HPDE6-E6E7 (cell line): ENCODE measurements around the gene ARPC5L.

Experiments used
- DNase-seq: peaks from one replicate; pipeline ENCODE4 v3.0.0; 2011; ENCODE audit warnings: missing footprints; ENCODE audit errors: extremely low spot score

ARPC5L gene

GRCh38 chr9:124863371-124863871 lies 1.5 kb downstream of the ARPC5L start:
- peak; percentile 79 for DNase-seq

GRCh38 chr9:124868511-124869465 lies 6.9 kb downstream of the ARPC5L start:
- peak; percentile 88 for DNase-seq

- no peak for DNase-seq
These were observed 7.6 kb downstream of the ARPC5L start for GRCh38 chr9:124869466-124869985.

GRCh38 chr9:124869986-124870560 lies 8.1 kb downstream of the ARPC5L start:
- DNase-seq, result no peak

GRCh38 chr9:124870723-124871122 lies 8.8 kb downstream of the ARPC5L start:
- DNase-seq, result no peak

- DNase-seq, result no peak
These were observed 9.2 kb downstream of the ARPC5L start for GRCh38 chr9:124871156-124871561.

GRCh38 chr9:124873664-124874063 lies 11.7 kb downstream of the ARPC5L start:
- no peak for DNase-seq

GRCh38 chr9:124875501-124875900 lies 13.6 kb downstream of the ARPC5L start:
- DNase-seq, result no peak

GRCh38 chr9:124877021-124877782 lies 15.3 kb downstream of the ARPC5L start:
- DNase-seq, result no peak

- DNase-seq, result no peak
These were observed 16.1 kb downstream of the ARPC5L start for GRCh38 chr9:124878021-124878420.

GRCh38 chr9:124878518-124878917 lies 16.6 kb downstream of the ARPC5L start:
- DNase-seq, result no peak

GRCh38 chr9:124879226-124879625 lies 17.3 kb downstream of the ARPC5L start:
- no peak for DNase-seq

- no peak for DNase-seq
These were observed 18.6 kb downstream of the ARPC5L start for GRCh38 chr9:124880501-124880900.

GRCh38 chr9:124881138-124881743 lies 19.3 kb downstream of the ARPC5L start:
- DNase-seq, result no peak

GRCh38 chr9:124882231-124882630 lies 20.3 kb downstream of the ARPC5L start:
- DNase-seq, result no peak

- DNase-seq, result no peak
These were observed 22.4 kb downstream of the ARPC5L start for GRCh38 chr9:124884376-124884775.

GRCh38 chr9:124885551-124885950 lies 23.6 kb downstream of the ARPC5L start:
- DNase-seq, result no peak

- no peak for DNase-seq
These were observed 24.5 kb downstream of the ARPC5L start for GRCh38 chr9:124886461-124886860.

- DNase-seq, result no peak
These were observed 25.0 kb downstream of the ARPC5L start for GRCh38 chr9:124886866-124887492.

- no peak for DNase-seq
These were observed 25.9 kb downstream of the ARPC5L start for GRCh38 chr9:124887832-124888231.

- no peak for DNase-seq
These were observed 27.1 kb downstream of the ARPC5L start for GRCh38 chr9:124889006-124889405.
